Hepatocyte (in vitro differentiated cells): ENCODE data around the gene BORCS8.

Experiments
- CTCF ChIP-seq: fragments of 200-600 bp; sonication (generic); IDR thresholded peaks from 2 replicates; pipeline ENCODE4 v1.5.1; 2016; ENCODE audit warnings: antibody characterized with exemption, mild to moderate bottlenecking; ENCODE audit not compliant: poor library complexity
- EZH2 ChIP-seq: fragments of 200-600 bp; sonication (generic); IDR thresholded peaks from 2 replicates; pipeline ENCODE4 v1.6.1; 2016; ENCODE audit warnings: antibody characterized with exemption, mild to moderate bottlenecking, borderline replicate concordance
- EZH2phosphoT487 ChIP-seq: fragments of 200-600 bp; sonication (generic); IDR thresholded peaks from one replicate; pipeline ENCODE4 v1.6.1; 2018; ENCODE audit warnings: antibody characterized with exemption, mild to moderate bottlenecking, low read depth, moderate library complexity; ENCODE audit not compliant: unreplicated experiment, severe bottlenecking

GRCh38 chr19:19133985-19134384 is 58.0 kb downstream of the BORCS8 start:
- TF ChIP-seq EZH2 (no peak), CTCF (no peak), EZH2phosphoT487 (no peak)
